ENCODE measurements around the gene HOXA11.

The HOXA11 gene

GRCh38 chr7:27205325-27206280, 20.6 kb upstream of the HOXA11 start:
- no peak for DNase-seq

GRCh38 chr7:27204851-27205322, 19.9 kb upstream of the HOXA11 start:
- DNase-seq = no peak

- no peak for DNase-seq
Observed at GRCh38 chr7:27203964-27204594, 19.0 kb upstream of the HOXA11 start.

GRCh38 chr7:27203365-27203953, 18.4 kb upstream of the HOXA11 start:
- DNase-seq = no peak

GRCh38 chr7:27202862-27203134, 17.8 kb upstream of the HOXA11 start:
- DNase-seq = no peak

- no peak for DNase-seq
Observed at GRCh38 chr7:27202018-27202861, 17.2 kb upstream of the HOXA11 start.

- no peak for DNase-seq
Observed at GRCh38 chr7:27201580-27202017, 16.6 kb upstream of the HOXA11 start.

GRCh38 chr7:27200761-27201579, 15.9 kb upstream of the HOXA11 start:
- DNase-seq = no peak

- DNase-seq = no peak
Observed at GRCh38 chr7:27199849-27200760, 15.1 kb upstream of the HOXA11 start, which contains the start of gene HOXA13. HOXA13 (minus strand) TSS chr7:27200091; CDS start chr7:27200077, 14 bp downstream.

- no peak for DNase-seq
Observed at GRCh38 chr7:27198871-27199801, 14.1 kb upstream of the HOXA11 start.

- DNase-seq = no peak
Observed at GRCh38 chr7:27198138-27198841, 13.3 kb upstream of the HOXA11 start.

- DNase-seq = no peak
Observed at GRCh38 chr7:27197137-27198042, 12.4 kb upstream of the HOXA11 start.

- DNase-seq = peak; percentile 55 to 84 (median 69)
Observed at GRCh38 chr7:27196287-27196767, 11.3 kb upstream of the HOXA11 start.

- DNase-seq = no peak
Observed at GRCh38 chr7:27194686-27195379, 9.8 kb upstream of the HOXA11 start.

- no peak for DNase-seq
Observed at GRCh38 chr7:27194002-27194352, 8.9 kb upstream of the HOXA11 start.

- no peak for DNase-seq
Observed at GRCh38 chr7:27193335-27194001, 8.4 kb upstream of the HOXA11 start.
